DND-41 (cell line): ENCODE data around the gene TSPAN7.

ENCODE experiments used
- ATAC-seq: fragments of 200-7000 bp; cut with Tn5 transposase; 3 replicates; pipeline ENCODE4 v1.9.1; 2021; ENCODE audit warnings: low read depth; ENCODE audit not compliant: insufficient read depth
- DNase-seq: peaks from one replicate; pipeline ENCODE4 v3.0.0-alpha.2; 2020
- H2AFZ ChIP-seq: 2 replicates; pipeline ENCODE4 v1.6.0; 2012; ENCODE audit warnings: low read depth, low read length
- H3K27ac ChIP-seq: 2 replicates; pipeline ENCODE4 v1.5.1; 2012; ENCODE audit warnings: low read length, inconsistent platforms
- H3K27me3 ChIP-seq: fragments of 200-600 bp; sonication (generic); 2 replicates; pipeline ENCODE4 v1.6.0; 2012; ENCODE audit warnings: low read length, mild to moderate bottlenecking, inconsistent platforms; ENCODE audit not compliant: insufficient read depth, poor library complexity
- H3K36me3 ChIP-seq: 2 replicates; pipeline ENCODE4 v1.5.1; 2012; ENCODE audit warnings: low read length, inconsistent platforms; ENCODE audit not compliant: insufficient read depth
- H3K4me1 ChIP-seq: 2 replicates; pipeline ENCODE4 v1.5.1; 2012; ENCODE audit warnings: mild to moderate bottlenecking, low read length; ENCODE audit not compliant: insufficient read depth
- H3K4me2 ChIP-seq: 2 replicates; pipeline ENCODE4 v1.6.0; 2012; ENCODE audit warnings: mild to moderate bottlenecking, moderate library complexity, low read length, inconsistent platforms; ENCODE audit not compliant: insufficient read depth
- H3K4me3 ChIP-seq, 2 experiments: fragments of 200-600 bp in 1 of 2; shearing (Covaris generic) in 1 of 2; 2 replicates each; pipeline ENCODE4 v1.5.1; 2012 to 2016; ENCODE audit warnings: inconsistent platforms in 2 of 2, low read length in 2 of 2, mild to moderate bottlenecking in 2 of 2, low read depth in 1 of 2, moderate library complexity in 1 of 2
- H3K79me2 ChIP-seq: 2 replicates; pipeline ENCODE4 v1.6.0; 2012; ENCODE audit warnings: low read length, inconsistent platforms; ENCODE audit not compliant: insufficient read depth
- H3K9ac ChIP-seq: 2 replicates; pipeline ENCODE4 v1.6.0; 2012; ENCODE audit warnings: low read depth, mild to moderate bottlenecking, inconsistent platforms, low read length, moderate library complexity
- H3K9me3 ChIP-seq: 2 replicates; pipeline ENCODE4 v1.5.1; 2012; ENCODE audit warnings: low read length, moderate library complexity, mild to moderate bottlenecking, inconsistent platforms; ENCODE audit not compliant: insufficient read depth, severe bottlenecking
- H4K20me1 ChIP-seq: 2 replicates; pipeline ENCODE4 v1.6.0; 2012; ENCODE audit warnings: low read length; ENCODE audit not compliant: insufficient read depth
- CTCF ChIP-seq: IDR thresholded peaks from 2 replicates; pipeline ENCODE4 v1.5.1; 2012; ENCODE audit warnings: borderline replicate concordance, low read length, moderate library complexity, mild to moderate bottlenecking; ENCODE audit not compliant: poor library complexity, severe bottlenecking; ENCODE audit errors: extremely low read depth
- EZH2 ChIP-seq: IDR thresholded peaks from 3 replicates; pipeline ENCODE4 v1.6.1; 2012; ENCODE audit warnings: borderline replicate concordance, low read depth, mild to moderate bottlenecking, moderate library complexity, low read length, inconsistent platforms; ENCODE audit not compliant: severe bottlenecking

TSPAN7 gene

GRCh38 chrX:38726612-38727011 lies 165.3 kb downstream of the TSPAN7 start:
- no peak for TF ChIP-seq EZH2
- Histone ChIP-seq H3K4me2 (no peak overlapping the region), H3K9ac (no peak overlapping the region), H3K4me3 (no peak overlapping the region), H3K27ac (no peak overlapping the region), H4K20me1 (no peaks in the 10 kb centered on the region), H3K9me3 (no peaks in the 10 kb centered on the region), H3K27me3 (no peaks in the 10 kb centered on the region), H3K79me2 (no peaks in the 10 kb centered on the region), H3K4me1 (no peaks in the 10 kb centered on the region), H3K36me3 (no peaks in the 10 kb centered on the region), H2AFZ (no peak overlapping the region)
- no peak for DNase-seq
- no peak for ATAC-seq

GRCh38 chrX:38727668-38728067 lies 166.3 kb downstream of the TSPAN7 start:
- Histone ChIP-seq H2AFZ (no peak overlapping the region), H3K4me2 (no peak overlapping the region), H3K9me3 (no peaks in the 10 kb centered on the region), H3K27ac (no peak overlapping the region), H3K27me3 (no peaks in the 10 kb centered on the region), H3K9ac (no peak overlapping the region), H3K4me3 (no peak overlapping the region), H3K4me1 (no peaks in the 10 kb centered on the region), H3K79me2 (no peaks in the 10 kb centered on the region), H3K36me3 (no peaks in the 10 kb centered on the region), H4K20me1 (no peaks in the 10 kb centered on the region)
- DNase-seq, result no peak
- TF ChIP-seq EZH2, result no peak
- TF ChIP-seq CTCF, result no peak
- no peak for ATAC-seq

- Histone ChIP-seq H3K4me1 (no peaks in the 10 kb centered on the region), H3K4me3 (no peak overlapping the region), H3K36me3 (no peaks in the 10 kb centered on the region), H4K20me1 (no peaks in the 10 kb centered on the region), H3K27me3 (no peaks in the 10 kb centered on the region), H3K27ac (no peak overlapping the region), H3K9ac (no peak overlapping the region), H2AFZ (no peak overlapping the region), H3K79me2 (no peaks in the 10 kb centered on the region), H3K4me2 (no peak overlapping the region), H3K9me3 (no peaks in the 10 kb centered on the region)
- DNase-seq (no peak), ATAC-seq (no peak)
- TF ChIP-seq EZH2, result no peak
- TF ChIP-seq CTCF, result no peak
Observed at GRCh38 chrX:38732866-38733265, 171.5 kb downstream of the TSPAN7 start.
